HG03045 (cell line): ENCODE measurements around the gene SEMA3C.

Experiments
- ATAC-seq: cut with Tn5 transposase; IDR thresholded peaks from one replicate; pipeline ENCODE4 v1.9.1; 2021; ENCODE audit warnings: mild to moderate bottlenecking, moderate library complexity; ENCODE audit not compliant: unreplicated experiment

SEMA3C gene

GRCh38 chr7:80858141-80858903, 60.5 kb downstream of the SEMA3C start:
- ATAC-seq: no peak

DNA sequence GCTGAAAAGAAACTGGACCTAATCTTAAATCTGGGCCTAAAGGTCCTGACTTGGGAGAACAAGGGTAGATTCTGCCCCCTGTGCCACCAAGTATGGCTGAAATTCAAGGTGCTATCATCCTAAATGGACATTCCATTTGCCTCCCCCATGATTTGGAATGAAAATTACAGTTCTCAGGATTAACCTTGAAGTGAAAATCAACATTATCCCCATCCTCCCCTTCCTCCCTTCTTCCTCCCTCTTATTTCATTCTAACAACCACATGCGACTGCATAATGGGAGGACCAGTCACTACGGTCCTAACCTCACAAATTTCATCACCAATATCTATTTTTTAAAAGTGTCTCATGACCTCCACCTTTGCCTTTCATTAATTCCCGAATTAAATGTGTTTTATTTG, 62.1 kb downstream of the SEMA3C start:
- no peak for ATAC-seq

DNA sequence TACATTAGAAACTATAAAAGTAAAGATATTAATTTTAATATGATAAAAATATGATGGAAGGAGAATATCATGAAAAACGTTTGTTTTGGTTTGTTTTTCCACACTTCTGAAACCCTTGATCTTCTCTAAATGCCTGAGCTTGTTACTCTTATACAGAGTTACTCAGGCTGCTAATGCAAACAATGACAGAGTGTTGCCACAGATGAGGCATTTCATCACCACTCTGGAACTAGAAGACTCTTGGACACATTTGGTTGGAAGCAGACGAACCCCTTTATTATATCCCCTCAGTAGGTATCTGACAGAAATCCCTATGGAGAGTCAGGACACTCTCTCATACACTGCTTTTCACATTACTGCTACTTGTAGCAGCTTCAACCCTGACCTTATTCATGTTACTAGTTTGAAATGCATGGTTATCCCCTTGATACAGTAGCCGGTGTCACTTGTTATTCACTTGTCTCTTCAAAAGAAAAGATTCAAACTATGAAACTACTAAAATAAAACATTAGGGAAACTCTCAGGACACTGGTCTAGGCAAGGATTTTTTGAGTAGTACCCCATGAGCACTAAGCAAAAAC, 66.9 kb downstream of the SEMA3C start:
- no peak for ATAC-seq

GRCh38 chr7:80848841-80849240, 70.0 kb downstream of the SEMA3C start:
- ATAC-seq: no peak

- no peak for ATAC-seq
Observed at GRCh38 chr7:80847895-80848294, 71.0 kb downstream of the SEMA3C start.

- ATAC-seq: no peak
Observed at GRCh38 chr7:80847027-80847426, 71.8 kb downstream of the SEMA3C start.

- no peak for ATAC-seq
Observed at GRCh38 chr7:80844916-80845315, 73.9 kb downstream of the SEMA3C start.

DNA sequence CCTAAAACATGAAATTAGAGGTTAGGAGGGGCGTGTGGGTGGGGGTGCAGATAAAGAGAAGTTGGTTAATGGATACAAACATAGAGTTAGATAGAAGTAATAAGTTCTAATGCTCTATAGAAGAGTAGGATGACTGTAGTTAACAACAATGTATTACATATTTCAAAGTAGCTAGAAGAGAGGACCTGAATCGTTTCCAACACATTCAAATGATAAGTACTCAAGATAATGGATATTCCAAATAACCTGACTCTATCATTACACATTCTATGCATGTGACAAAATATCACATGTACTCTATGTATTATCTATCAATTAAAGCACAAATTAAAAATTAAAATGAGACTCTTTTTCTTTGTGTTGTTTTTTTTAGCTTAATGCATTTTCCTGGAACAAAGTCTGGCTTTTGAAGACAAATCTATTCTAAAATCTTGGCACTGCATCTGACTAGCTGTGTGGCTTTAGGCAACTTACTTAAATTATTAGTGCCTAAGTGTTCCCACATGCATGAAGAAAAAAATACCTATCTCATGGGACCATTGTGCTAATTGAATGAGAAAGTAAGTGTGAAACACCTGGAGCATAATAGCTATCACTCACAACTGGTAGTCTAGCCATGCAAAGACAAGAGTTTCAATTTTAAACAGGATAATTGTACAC, 75.7 kb downstream of the SEMA3C start:
- no peak for ATAC-seq

- ATAC-seq: no peak
Observed at GRCh38 chr7:80842022-80842790, 76.6 kb downstream of the SEMA3C start.

GRCh38 chr7:80841423-80841955, 77.4 kb downstream of the SEMA3C start:
- no peak for ATAC-seq

GRCh38 chr7:80840681-80841080, 78.2 kb downstream of the SEMA3C start:
- no peak for ATAC-seq

GRCh38 chr7:80839855-80840254, 79.0 kb downstream of the SEMA3C start:
- ATAC-seq: no peak

DNA sequence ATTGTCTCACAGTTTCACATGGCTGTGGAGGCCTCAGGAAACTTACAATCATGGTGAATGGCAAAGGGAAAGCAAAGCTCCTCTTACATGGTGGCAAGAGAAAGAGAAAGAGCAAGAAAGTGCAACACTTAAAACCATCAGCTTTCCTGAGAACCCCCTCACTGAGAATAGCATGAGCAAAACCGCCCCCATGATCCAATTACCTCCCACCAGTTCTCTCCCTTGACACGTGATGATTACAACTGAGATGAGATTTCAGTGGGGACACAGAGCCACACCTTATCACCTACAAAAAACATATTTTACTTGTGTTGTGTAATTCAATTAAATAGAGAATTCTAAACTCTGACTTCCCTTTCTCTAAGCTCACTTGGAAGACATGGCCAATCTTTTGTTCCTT, 80.2 kb downstream of the SEMA3C start:
- no peak for ATAC-seq

DNA sequence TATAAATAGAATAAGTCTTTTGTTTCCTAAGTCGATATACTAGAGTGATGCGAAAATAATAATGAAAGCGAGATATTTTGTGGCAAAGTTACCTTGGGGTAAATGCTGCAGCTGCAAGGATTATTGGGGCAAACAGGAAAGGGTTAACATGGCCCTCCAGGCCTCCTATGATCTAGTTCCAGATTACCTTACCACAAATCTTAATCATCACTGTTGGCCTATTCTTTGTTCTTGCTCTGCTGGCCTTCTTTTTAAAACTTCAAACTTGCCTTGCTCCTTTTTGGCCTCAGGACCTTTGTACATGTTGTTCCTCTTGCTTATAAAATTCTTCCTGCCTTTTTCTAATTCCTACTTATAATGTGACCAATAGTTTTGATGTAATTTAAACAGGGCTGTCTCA, 81.5 kb downstream of the SEMA3C start:
- no peak for ATAC-seq

DNA sequence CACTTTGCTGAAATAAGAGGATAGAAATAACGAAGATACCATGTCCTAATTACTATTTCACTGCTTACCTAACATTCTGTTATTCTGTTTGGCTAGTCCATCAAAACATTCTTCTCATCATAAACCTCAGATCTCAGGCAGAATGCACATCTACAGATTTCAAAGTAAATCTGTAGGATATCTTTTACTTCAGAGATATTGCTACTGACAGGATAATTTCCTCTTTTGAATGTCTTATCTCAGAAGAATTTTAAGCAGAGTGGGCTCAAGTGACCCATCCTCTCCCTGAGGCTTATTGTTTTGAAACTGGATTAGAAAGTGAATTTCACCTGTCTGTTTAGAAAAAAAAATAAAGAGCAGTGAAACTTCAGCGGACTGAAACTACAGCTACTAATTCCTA, 83.6 kb downstream of the SEMA3C start:
- no peak for ATAC-seq

DNA sequence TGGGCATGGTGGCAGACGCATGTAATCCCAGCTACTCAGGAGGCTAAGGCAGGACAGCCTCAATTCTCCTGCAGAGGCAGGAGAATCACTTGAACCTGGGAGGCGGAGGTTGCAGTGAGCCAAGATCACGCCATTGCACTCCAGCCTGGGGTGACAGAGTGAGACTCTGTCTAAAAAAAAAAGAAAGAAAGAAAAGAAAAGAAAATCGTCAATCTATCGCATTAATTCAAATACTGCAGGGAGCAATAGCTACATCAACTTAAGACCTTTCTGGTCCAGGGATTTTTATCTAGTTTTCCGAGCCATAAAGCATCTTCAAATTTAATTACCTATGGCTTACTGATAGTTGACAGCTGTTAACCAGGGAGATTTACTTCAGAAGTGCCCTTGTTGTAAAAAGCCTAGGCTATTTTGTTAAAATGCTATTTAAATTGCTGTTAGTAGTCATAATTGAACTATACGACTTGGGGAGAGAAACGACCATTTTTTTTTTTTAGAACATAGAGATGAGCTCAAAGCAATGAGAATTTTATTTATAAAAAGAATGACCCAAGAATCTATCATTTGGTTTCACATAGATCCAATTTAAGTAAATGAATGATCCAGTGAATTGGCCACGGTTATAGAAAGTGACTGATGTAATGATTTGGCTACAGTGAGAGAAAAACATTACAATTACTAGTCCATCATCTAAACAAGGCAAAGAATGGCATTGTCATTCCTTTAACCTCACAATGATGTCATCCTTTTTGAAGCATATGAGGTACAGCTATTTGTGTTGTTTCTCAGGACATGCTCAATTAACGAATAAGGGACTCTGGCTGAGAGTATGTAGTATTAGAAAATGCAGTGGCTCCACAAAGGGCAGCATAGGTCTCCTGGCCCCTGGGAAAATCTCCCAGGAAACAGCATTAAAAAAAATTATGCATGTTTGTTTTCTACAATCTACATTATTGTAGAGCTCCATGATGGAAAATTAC, 85.3 kb downstream of the SEMA3C start:
- no peak for ATAC-seq

GRCh38 chr7:80832006-80832405, 86.8 kb downstream of the SEMA3C start:
- ATAC-seq: no peak

DNA sequence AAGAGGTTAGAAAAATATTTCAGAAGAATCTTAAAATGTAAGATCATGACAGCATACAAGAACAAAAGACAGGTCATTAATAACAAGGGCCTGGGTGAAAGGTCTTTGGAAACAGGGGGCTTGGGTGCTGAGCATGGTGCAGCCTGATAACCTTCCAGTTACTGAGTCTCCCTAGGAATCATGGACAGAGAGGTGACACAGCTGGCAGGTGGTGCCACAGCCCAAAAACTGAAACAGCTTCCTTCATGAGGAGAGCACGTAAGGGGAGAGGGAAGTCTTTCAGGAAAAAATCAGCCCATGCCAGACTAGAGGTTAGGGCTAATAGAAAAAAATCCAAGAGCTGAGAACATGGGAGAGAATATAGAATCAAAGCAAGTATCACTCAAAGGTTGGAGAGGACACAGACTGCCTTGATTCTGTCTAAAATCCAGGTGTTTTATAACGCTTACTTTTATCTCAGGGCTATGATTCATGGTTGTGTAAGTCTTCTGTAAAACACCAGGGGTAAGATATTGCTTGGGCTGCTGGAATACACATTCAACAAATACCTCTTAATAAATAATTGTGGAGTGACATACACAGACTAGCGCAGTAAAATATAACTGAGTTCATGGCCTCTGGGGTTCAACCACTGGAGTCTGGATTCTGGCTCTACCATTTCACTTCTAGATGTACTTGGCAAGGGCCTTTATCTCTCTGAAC, 88.1 kb downstream of the SEMA3C start:
- ATAC-seq: no peak

DNA sequence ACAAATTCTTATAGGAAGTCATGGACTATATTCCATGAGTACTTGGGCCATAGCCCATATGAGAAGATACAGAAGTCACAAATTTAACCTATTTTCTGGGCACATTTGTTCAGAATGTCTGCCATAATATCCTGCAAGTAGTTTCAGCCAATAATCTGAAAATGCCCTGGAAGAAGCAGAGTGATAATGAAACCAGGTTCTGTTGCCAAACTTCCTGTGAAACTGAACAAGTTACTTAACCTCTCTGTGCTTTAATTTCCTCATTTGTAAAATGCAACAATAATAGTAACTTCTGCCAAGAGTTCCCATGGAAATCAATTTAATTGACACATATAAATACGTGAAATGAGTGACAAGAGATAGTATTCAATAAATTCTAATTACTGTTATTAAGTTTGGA, 88.8 kb downstream of the SEMA3C start:
- ATAC-seq: no peak
